ENCODE data around the gene HOXA3. TPM values are rescaled to one million over a fixed set of nuclear protein-coding genes. Genes with fewer than 3 reads are reported as not detected.

HOXA3 gene
- total RNA-seq, 1 donor from 2014 or later: not detected

DNA sequence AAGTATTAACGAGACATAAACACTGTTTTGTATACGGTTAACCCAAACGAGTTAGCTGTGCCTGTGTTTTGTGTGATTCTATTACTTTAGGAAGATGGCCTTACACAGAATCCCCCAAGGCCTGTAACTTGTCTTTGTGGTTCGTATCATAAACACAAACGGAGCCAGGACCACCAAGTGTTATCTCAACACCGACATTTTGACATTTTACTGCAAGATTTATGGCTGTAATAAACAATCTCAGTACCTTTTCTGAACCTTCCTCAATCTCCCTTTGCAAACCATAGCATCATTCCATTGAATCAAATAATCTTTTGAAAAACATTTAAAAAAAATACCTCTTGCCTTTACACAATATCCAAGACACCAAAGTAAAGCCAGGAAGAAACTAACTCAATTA lies 19.4 kb downstream of the HOXA3 start:
- intact Hi-C loops (cut with micrococcal nuclease): loop anchor here (5.0 kb wide), 3 partner anchors 271 to 931 kb away; partner anchors contain the start of genes CBX3, HNRNPA2B1 and SKAP2

DNA sequence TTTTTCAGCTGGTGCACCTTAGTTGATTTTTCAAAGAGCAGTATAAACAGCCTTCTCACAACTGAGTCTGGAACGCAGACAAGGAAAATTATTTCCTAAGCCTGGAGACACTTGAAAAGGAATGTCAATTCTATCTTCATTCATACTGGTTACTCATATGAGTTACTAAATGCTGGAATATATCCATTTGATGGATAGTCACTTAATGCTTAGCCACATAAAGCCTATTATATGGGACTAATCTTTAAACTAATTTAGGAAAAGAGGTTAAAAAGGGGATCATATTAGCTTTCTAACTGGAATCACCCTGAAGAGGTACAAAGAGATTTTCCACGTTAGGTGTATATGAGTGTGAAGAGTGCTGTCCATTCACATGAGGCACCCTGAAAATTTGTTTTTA lies 20.2 kb downstream of the HOXA3 start:
- intact Hi-C loops (cut with micrococcal nuclease): loop anchor here (5.0 kb wide), 3 partner anchors 270 to 930 kb away; partner anchors contain the start of genes CBX3, HNRNPA2B1 and SKAP2

DNA sequence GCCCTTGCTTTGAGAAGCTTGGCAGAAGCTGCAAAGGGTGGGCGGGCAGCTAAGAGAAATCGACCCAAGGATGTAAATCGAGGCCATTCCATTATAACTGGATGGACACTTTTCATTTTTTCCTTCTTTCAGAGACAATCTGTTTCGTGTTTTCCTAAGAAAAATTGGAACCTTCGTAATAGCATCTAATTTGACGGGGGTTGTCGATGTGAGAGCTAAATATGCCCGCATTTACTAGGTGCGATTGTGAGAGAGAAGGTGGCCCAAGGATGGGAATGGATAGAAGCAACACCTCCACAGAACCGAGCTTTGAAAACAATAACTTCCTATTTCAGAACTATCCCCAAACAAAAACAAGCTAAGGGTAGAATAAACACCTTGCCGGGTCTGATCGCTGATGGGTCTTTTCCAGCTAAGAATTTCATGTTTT lies 21.0 kb downstream of the HOXA3 start:
- intact Hi-C loops (cut with micrococcal nuclease): loop anchor here (5.0 kb wide), 3 partner anchors 269 to 929 kb away; partner anchors contain the start of genes CBX3, HNRNPA2B1 and SKAP2

DNA sequence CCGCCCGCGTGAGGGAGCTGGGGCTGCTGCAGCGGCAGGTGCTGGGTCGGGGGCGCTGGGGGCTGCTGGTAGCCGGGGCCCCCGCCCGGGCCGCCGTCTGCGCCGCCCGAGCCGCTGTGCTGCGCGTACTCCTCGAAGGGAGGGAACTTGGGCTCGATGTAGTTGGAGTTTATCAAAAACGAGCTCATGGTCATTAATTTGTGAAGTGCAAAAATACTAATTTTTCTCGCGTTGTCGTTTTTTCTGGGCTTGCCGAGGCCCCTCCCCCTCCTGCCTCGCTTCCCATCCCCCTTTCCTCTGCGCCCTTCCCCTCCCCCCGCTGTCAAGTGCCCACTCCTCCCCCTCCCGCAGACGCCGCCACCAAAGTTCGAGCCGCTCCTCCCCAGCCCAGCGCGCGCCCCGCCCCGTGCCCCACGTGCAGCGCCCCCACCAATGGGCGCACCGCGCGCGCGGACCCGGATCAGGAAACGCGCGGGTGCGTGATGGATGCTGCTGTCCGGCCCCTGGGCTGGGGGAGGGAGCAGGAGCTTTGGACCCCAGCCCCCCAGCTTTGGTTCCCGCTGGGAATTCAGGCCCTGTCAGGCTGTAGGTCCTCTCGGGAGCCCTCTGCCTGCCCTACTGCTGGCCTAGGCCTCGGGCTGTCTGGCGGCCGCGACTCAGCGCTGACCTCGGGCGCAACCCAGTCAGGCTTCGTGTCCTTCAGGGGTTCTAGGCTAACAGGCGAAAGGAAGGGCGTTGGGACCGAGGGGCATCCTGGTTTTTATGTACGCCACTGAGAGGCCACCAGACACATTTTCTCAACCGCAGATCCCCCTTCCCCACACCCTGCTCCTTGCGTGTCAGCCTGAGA lies 21.6 kb downstream of the HOXA3 start, which contains the start of gene HOXA4:
Gene HOXA4 (minus strand): TSS at position 218 of the 850 bp plus-strand sequence. CDS start 24 bp downstream, at position 194.
- intact Hi-C loops (cut with micrococcal nuclease): loop anchor here (1.0 to 5.0 kb wide), 4 partner anchors 34 to 928 kb away; partner anchors contain the start of genes CBX3, HNRNPA2B1 and SKAP2

DNA sequence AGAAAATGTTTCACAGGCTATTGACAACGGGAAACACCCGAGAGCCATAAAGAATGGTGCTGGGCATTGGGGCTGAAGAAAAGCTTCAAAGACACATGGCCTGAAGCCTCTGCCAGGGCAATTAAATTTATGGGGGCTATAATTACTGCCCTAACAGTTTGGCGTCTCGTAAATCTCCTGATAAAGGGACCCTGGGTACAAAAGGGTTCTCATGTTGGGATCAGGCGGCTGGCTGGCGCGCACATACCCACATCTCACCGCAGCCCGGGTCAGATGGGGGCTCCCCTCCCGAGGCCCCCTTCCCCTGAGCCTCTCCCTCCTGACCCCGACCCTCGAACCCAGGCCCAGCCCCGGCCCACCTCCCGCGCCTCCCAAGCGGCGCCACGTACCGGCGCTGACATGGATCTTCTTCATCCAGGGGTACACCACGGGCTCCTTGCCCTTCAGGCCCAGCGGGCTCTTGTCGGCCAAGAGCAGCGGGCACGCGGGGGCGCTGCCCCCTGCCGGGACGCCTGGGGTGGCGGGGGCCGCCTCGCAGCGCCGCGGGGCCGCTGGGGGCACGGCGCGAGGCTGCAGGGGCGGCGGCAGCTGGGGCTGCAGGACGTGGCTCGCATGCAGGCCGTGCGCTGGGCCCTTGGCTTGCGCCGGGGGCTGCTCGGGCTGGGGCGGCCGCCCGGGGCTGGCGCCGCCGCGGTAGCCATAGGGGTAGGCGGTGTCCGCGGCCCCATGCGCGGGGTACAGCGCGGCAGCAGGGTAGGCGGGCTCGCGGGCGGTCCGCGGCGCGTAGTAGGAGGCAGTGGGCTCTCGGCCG lies 22.4 kb downstream of the HOXA3 start:
- intact Hi-C loops (cut with micrococcal nuclease): loop anchor here (1.0 to 5.0 kb wide), 4 partner anchors 34 to 928 kb away; partner anchors contain the start of genes CBX3, HNRNPA2B1 and SKAP2

DNA sequence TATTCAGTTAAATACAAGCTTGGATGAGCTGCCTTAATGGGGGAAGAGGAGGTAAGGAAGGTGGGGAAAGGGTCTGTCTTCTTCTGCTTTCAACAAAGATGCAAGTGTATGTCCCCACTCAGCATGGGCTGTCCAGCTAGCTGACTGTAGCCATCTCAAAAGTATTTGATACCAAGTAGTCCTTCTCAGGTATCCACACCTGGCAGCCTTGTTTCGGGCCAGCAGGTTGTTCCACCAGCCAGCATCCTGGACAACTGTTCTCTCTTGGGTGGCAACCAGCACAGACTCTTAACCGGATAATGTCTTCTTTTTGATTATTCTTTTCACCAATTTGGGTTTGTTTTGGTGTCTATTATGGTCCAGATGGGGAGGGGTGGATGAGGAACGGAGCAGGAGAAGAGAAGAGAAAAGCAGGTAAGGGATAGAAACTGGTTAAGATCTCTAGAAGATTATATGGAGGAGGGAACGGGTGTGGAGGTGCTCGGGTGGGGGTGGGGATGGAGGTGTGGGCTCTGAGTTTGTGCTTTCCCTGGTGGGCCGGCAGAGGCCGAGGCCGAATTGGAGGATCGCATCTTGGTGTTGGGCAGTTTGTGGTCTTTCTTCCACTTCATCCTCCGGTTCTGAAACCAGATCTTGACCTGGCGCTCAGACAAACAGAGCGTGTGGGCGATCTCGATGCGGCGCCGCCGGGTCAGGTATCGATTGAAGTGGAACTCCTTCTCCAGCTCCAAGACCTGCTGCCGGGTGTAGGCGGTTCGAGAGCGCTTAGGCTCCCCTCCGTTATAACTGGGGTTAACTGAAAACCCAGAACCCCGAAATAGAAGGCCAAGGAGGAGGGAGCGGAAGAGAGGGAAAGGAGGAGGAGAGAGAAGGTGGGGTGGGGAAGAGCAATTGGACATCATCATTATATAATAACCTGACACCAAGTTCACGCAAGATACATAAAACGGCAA lies 23.3 kb downstream of the HOXA3 start:
- intact Hi-C loops (cut with micrococcal nuclease): no loop called here

DNA sequence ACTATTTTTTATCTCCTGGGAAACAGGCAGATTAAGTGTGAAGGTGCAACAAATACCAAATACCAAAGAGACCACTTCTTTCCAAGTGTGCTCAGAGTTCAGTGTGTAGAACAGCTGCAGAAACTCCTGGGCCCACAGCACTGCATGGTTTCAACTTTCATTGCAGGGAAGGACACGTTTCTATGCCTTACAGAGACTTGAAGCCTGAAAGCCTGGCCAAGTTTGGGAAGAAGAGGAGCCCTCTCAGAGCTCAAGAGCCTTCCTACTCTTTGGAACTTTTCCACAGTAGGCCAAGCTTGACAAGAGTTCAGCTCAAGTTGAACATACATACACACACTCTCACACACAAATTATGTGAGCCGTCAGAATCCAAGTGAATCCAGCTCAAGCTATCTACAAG lies 24.3 kb downstream of the HOXA3 start:
- intact Hi-C loops (cut with micrococcal nuclease): no loop called here

DNA sequence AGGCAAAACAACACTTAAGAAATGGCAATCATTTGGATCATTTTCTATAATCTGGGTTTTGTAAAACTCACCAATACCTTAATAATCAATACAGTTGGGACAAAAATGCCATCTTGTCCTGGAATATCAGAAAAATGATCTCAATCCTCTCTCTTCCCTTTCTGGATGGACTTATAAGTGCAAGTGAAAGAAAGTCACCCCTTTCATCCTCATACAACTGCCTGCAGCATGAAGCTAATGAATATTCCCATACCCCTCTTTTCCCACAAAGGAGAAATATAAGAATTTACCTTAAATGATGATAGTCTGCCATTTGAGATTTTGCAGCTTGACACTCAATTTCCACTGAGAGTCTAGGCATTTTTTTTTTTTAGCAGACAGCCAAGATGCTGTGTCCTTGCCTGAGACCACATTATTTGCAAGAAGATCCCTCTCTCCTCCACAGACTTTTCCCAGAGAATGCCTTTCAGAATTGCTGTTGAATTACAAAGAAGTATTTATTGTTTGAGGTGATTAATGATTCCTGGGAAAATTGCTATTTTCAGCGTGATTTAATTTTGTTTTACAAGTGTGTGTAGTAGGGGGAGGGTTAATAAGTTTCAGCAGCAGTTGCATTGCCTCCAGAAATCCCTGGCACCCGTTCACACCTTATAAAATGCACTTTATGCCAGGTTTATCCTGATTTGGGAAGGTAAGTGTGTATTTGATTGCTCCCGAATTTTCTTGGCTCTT lies 25.6 kb downstream of the HOXA3 start:
- intact Hi-C loops (cut with micrococcal nuclease): no loop called here

DNA sequence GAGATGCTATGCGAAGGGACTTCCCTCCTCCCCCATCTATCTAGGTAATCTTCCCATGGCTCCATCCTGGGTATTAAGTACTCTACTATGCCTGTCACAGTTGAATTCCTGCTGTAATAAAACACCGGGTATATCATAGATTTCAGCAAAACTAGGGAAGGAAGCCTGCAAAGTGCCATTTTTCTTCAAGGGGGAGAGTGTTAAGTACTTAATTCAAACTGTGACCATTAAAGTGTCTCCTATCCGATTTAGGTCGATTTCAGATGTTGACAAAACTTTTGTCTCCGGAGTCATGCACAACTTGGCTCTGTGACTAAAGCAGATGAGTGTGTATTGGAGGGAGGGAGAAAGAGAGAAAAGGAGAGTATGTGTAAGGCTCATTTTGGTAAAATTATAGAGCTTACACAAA lies 26.4 kb downstream of the HOXA3 start:
- intact Hi-C loops (cut with micrococcal nuclease): no loop called here

DNA sequence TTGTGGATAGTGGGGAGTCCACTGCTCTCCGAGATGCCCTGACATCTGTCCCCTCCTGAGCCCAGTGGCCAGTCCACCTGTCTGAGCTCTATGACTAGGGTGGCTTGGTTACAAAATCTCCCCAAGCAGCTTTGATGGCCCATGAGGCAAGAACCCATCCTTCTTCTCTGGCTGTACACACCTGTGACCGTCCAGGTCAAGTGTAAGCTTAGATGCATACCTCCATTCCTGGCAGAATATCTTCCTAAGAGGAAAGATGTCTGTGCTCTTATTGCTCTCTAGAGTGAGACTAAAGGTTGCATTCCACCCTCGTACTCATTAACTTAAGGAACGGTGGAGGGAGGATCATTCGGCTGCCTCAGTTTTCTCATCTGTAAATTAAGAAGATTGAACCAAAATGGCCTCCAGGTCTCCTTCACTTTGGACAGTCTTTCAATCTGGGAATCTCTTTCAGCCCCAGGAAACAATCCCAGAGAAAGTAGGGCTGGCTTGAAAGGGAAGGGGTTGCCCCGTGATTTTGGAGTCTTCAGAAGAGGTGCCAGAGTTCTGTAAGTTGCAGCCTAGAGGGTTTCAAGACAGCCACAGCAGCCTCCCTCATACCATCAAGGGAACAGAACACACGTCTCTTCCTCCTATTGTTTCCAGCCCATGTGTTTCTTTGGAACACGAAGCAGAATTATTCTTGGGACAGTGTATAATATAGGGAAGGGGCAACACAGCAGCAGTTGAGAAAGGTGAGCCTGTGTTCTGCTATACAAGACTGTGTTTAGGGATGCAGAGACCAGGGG lies 27.3 kb downstream of the HOXA3 start:
- intact Hi-C loops (cut with micrococcal nuclease): no loop called here

DNA sequence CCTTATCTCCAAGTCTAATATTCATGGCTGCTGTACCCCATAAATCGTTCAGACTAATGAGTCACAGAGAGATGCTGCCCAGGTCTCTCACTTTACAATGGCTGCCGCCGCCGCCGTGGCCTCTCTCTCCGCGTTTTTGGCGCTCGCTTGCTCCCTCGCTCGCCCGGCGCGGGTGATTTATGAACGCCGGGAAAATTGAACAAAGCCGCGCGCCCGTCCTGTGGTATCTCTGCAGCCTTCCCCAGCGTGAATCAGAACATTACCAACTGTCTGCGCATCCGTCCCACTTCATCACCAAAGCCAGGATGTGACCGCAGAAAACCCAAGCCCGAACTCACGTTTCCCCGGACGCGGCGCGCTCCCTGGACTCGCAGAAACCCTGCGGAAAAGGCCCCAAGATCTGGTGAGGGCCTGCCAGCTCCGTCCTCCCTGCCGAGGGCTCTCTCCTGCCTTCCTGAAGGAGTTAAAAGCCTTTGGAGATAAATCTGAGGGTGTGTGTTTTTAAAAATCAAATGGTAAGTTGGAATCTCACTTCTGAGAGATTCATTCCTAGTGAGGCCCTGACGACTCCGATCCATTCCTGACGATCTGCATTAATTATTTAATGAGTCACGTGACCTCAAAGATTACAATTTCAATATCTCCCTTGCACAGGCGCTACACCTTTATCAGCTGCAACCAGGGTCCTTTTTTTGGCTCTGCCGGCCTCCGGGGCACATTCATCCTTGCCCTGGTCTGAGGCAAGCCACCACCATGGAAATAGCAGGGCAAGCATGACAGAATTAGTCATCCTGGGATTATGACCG lies 28.1 kb downstream of the HOXA3 start:
- intact Hi-C loops (cut with micrococcal nuclease): no loop called here

DNA sequence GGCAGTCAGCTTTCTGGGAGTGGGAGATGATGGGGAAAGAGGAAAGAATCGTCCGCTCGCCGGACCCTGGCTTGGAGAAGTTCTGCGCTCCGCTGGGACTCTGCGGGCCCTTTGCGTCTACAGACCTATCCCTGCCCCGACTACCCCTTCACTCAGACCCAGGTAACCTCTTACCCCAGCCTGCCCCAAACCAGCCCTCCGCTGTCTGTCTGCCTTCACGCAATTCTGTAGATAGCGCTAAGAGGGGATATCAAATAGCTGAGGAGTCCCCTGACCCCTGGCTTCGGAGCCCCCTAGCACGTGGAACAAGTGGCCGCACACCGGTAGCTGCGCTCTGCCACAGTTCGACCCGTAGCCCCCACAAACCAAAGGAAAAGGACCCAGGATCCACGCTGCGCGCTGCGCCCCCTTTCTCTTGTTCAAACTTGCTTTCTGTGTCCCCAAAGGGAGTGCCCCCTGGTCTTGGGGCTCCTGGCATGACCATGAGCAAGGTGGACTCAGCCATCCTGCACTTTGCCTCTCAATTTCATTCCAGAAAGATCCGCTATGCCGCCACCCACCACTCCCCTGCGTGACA lies 28.8 kb downstream of the HOXA3 start:
- intact Hi-C loops (cut with micrococcal nuclease): no loop called here

DNA sequence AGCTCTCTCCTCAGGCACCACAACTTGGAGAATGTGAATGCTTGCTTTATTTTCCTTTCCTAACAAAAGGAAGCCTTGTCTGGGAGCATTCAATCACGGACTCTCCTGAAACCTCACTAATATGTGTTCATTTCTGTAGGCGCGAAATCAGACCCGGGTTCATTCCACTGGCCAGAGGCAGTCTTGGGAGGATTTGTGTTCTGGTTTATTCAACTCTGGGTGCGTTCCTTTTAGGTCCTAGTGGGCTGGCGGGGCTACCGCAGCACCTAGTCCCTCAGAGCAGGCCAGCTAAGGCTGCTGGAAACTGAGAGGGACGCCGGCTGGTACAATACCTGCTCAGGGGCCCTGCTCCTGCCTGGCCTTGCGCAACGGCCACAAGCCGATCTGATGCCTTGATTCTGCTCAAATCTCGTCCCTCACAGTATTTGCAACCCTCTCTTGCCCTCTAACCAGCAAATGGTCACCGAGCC lies 29.3 kb downstream of the HOXA3 start:
- intact Hi-C loops (cut with micrococcal nuclease): no loop called here

DNA sequence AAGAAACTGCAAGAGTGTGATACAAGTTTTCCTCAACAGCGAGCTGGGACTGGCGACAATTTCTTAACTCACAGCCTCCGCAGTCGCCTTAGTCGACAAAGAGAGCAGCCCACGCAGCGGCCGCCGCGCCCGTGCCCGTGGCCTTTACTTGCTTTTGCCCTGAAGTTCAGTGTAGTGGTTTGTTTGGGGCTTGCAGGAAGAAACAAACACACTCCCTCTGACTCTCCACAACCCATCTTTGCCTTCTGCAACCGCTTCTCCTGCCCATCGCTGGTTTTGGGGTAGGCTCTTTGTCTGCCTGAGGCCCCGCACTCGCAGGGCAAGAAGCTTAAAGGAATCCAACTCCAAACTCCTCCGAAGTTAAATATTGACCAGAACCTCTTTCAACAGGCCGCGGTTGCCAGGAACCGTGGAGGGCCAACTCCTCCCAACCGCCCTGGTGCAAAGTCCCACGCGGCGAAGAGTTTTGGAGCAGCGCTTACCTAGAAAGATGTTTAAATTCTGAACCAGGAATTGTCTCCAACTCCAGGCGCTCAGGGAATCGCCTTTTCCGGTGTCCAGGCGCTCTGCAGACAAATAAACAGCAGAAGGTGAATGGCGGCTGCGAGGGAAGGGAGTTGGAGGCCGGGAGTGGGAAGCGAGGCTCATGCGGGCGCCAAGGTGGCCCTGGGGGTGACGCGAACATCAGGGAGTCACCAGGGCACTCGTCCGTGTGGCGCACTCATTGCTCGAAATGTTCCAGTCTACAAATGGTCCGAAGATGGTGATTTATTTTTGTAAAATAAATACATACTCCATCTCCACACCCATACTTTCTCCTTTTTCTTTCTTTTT lies 30.1 kb downstream of the HOXA3 start:
- intact Hi-C loops (cut with micrococcal nuclease): no loop called here

DNA sequence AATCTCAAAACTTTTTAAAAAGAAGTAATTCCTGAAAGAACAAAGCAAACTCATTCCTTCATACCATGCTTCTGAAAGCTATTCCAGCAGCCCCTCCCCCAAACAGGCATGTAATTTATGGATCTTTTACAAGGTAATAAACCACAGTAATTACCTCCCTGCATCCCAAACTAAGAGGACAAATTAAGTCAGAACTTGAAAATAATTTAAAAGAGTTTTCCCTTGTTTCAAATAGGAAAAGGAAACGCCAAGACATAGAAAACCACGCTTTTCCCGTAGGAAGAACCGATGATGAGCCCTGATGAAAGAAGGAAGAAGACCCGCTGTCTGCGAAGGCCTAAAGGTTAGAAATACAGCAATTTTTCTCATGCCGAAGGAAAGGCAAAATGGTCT lies 30.7 kb downstream of the HOXA3 start:
- intact Hi-C loops (cut with micrococcal nuclease): no loop called here

DNA sequence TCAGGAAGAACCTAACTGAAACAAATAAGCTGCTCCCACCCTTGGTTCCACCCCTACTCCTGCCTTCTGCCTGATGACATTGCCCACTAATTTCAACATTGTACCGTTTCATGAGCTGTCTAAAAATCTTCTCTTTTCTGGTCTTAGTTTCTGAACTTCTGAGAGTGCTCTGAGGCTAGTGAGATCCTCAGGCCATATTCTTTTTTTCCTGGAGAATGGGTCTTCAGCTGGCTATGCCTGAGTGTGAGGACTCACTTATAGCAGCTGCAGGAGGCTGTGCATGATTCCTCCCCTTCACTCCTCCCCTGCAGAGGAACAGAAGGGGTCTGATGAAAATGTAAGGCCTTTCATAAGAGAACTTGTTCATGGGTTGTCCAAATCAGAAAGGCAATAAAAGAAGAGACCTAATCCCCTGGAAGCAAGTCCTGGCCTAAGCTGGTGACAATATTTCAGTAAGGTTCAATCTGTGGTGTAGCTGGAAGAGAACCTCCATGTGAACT lies 32.9 kb downstream of the HOXA3 start:
- intact Hi-C loops (cut with micrococcal nuclease): no loop called here

DNA sequence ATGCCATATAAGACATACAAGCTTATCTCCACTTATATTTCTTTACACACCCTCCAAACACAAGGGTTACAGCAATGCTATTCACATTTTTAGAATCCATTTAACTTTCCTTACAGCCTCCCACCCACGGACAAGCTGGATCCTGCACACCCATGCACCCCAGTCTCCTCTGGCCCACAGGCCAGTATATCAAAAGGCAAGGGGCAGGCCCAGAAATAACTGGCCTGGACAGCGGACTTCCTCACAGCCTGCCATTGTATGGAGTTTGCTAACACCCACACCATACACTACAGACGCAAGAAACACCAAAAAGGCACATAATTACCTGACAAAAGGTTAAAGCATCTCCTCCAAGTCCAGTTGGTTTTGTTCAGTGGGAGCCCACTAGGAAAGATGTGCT lies 33.8 kb downstream of the HOXA3 start:
- intact Hi-C loops (cut with micrococcal nuclease): no loop called here

All from T-helper 1 cell treated with Interleukin-12 subunit alpha and Interleukin-12 subunit beta and Interleukin-4 antibody, amounts not matched to agents 30 ng/mL and 1 ng/mL, for 36 hours (primary cell).